Measurements from ENCODE around the gene TULP3. TPM values are rescaled to one million over a fixed set of nuclear protein-coding genes. Genes with fewer than 3 reads are reported as not detected.
A peak's percentile ranks its signal among the peaks of the same experiment; 100 is the strongest.

Gene TULP3, protein sequence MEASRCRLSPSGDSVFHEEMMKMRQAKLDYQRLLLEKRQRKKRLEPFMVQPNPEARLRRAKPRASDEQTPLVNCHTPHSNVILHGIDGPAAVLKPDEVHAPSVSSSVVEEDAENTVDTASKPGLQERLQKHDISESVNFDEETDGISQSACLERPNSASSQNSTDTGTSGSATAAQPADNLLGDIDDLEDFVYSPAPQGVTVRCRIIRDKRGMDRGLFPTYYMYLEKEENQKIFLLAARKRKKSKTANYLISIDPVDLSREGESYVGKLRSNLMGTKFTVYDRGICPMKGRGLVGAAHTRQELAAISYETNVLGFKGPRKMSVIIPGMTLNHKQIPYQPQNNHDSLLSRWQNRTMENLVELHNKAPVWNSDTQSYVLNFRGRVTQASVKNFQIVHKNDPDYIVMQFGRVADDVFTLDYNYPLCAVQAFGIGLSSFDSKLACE
- 18.7 TPM for polyA plus RNA-seq (2013, experiment 1 of 2)
- polyA plus RNA-seq (2013, experiment 2 of 2): 21.3 TPM

DNA sequence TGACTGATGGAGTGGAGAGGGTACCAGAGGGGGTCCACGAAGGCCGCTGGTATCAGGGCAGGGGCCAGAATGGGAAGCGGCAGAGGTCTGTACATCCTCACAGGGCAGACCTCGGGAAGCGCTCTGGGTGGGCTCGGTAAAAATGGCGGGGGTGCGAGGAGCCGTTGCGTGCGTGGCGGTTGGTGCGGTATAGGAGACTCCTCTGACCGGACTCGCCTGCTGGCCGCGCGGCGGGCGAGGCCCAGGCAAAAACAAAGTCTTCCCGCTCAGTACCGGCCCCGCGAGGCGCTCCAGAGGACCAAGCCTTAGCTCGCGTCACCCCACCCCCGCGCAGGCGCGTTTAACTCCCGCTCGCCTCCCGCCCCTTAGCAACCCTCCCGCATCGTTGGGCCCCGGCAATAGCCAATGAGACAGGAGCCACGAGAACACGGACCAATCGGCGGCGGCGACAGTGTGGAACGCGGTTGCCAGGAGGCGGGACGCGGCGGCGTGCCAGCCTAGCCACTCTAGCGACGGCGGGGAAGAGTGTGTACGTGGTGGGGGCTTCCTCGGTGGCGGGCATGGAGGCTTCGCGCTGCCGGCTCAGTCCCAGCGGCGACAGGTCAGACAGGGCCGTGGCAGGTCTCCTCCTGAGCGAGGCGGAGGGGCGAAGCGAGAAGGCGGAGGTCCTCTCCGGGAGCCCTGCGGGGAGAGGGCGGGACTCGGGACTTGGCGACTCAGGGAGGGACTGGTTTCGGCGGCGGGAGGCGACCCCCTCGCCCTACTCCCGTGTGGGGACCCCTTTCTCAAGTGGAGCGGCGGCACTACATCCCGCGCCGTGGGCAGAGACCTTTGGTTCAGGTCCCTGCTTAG is at the start of gene TULP3:
TSS of gene TULP3 (plus strand) at position 504 of the 852 bp plus-strand sequence. CDS start at position 561, 57 bp downstream.
- peaks cover 34% of the 10 kb centered on the region for H3K36me3 ChIP-seq (ENCODE audit: insufficient read depth, low read length)
- whole genome bisulfite sequencing: under 1% methylated on average over 83 of the region's 83 CpGs
- no peaks in the 10 kb centered on the region for H3K4me1 ChIP-seq (ENCODE audit: insufficient read depth, low read length)
- peak within 1 kb of the TSS; percentile 78 for H3K27ac ChIP-seq (ENCODE audit: low read depth, low read length)
- H3K27me3 ChIP-seq (ENCODE audit: insufficient read depth, low read length): no peaks in the 10 kb centered on the region
- no peaks in the 10 kb centered on the region for H3K9me3 ChIP-seq (ENCODE audit: insufficient read depth, low read depth, low read length)
- H3K9ac ChIP-seq (ENCODE audit: low read depth, low read length): peak within 1 kb of the TSS; percentile 74
- peak within 1 kb of the TSS; percentile 65 for H3K4me3 ChIP-seq (ENCODE audit: low read length)

DNA sequence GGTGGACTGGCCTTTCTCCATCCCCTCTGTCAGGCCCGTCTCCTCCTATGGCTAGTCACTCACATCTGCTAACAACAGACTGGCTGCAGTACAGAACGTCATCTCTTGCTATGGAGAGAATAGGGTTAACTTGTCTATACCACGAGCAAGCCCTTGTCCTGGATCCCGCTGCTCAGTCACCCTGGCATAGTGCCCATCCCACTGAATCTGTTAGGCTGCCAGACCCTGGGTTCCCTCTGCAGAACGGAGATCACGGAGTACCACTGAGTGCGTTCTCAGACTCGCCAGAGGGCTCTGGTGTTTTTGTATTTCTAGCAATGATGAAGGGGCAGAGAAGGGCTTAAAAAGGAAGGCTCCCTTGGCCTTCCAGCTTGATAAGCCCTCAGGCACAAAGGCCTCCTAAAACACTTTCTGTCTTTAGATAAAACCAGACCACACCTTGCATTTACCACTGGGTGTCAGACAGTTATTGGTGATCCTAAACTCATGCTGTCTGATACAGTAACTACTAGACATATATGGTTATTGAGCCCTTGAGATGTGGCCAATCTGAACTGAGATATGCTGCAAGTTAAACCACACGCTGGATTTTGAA is 49.5 kb upstream of the TULP3 start:
- Histone ChIP-seq H3K9me3 (ENCODE audit: insufficient read depth, low read depth, low read length) (no peaks in the 10 kb centered on the region), H3K9ac (ENCODE audit: low read depth, low read length) (no peak overlapping the region), H3K4me1 (ENCODE audit: insufficient read depth, low read length) (peaks cover 4% of the 10 kb centered on the region; the same call in 1 of the 2 replicates), H3K27me3 (ENCODE audit: insufficient read depth, low read length) (no peaks in the 10 kb centered on the region), H3K4me3 (ENCODE audit: low read length) (no peak overlapping the region), H3K27ac (ENCODE audit: low read depth, low read length) (no peak overlapping the region), H3K36me3 (ENCODE audit: insufficient read depth, low read length) (no peaks in the 10 kb centered on the region)
- WGBS: 81% methylated on average over 8 of the region's 9 CpGs

DNA sequence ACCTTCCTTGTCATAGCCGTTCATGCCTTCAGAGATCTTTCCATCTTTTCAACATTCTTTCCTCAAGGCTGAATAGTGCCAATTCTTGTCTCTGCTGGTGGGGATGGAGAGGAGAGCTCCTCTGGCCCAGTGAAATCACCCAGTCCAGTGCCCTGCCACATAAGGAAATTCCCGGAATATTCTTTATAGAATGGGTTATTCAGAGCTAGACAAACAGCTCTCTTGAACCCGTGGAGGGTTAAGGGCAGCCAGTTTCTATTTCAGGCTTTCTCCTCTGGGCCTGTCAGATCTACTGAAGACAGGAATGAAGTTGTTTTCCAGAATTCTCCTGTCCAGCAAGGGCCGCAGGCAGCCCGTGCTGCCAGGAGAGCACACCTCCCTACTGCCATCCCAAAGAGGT is 47.7 kb upstream of the TULP3 start:
- Histone ChIP-seq H3K27ac (ENCODE audit: low read depth, low read length) (no peak overlapping the region), H3K4me3 (ENCODE audit: low read length) (no peak overlapping the region)
- WGBS: 93% methylated on average over 5 of the region's 5 CpGs

DNA sequence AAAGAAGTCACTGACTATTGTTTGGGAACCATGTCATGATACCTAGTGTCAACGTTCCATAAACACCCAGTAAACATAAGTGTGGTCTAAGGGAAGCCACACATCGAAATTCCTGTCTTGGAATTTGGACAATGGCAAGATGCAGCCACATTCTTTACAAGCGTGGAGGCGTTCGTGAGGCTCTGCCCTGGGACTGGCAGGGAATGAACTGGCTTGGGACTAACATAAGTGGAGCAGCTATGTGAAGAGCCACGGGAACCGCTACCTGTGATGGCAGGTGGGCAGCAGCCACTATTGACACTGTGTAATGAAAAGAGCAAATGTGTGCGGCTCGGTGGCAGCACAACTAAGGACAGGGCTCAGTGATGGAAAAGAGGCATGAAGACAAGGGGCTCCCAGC is 45.9 kb upstream of the TULP3 start:
- H3K27me3 ChIP-seq (ENCODE audit: insufficient read depth, low read length): no peaks in the 10 kb centered on the region
- no peak overlapping the region for H3K4me3 ChIP-seq (ENCODE audit: low read length)
- WGBS: 91% methylated on average over 9 of the region's 9 CpGs
- peaks cover 10% of the 10 kb centered on the region; the same call in 1 of the 2 replicates for H3K4me1 ChIP-seq (ENCODE audit: insufficient read depth, low read length)
- no peaks in the 10 kb centered on the region for H3K9me3 ChIP-seq (ENCODE audit: insufficient read depth, low read depth, low read length)
- H3K9ac ChIP-seq (ENCODE audit: low read depth, low read length): no peak overlapping the region
- no peak overlapping the region for H3K27ac ChIP-seq (ENCODE audit: low read depth, low read length)
- no peaks in the 10 kb centered on the region for H3K36me3 ChIP-seq (ENCODE audit: insufficient read depth, low read length)

More for the DNA sequence above, 47.7 kb upstream of the TULP3 start:
- Histone ChIP-seq H3K27me3 (ENCODE audit: insufficient read depth, low read length) (no peaks in the 10 kb centered on the region), H3K36me3 (ENCODE audit: insufficient read depth, low read length) (no peaks in the 10 kb centered on the region), H3K9ac (ENCODE audit: low read depth, low read length) (no peak overlapping the region), H3K4me1 (ENCODE audit: insufficient read depth, low read length) (peaks cover 10% of the 10 kb centered on the region; the same call in 1 of the 2 replicates), H3K9me3 (ENCODE audit: insufficient read depth, low read depth, low read length) (no peaks in the 10 kb centered on the region)

DNA sequence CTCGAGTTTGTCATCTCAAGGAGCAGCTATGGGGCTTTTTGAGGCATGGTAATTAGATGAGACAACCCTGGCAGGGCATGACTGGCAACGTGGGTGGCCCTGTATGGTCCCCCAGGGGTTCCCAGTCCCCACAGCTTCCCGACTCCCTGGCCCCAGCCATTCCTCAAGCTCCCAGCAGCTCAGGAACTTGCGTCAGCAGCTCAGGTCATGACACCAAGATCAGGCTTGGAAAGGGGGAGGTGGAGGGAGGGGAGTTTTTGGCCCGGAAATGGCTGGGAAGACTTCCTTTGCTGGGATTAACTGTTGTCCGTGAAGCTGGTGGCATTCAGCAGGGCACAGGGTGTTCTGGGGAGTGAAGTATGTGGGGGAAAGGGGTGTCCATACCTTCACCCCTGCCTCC is 45.4 kb upstream of the TULP3 start:
- Histone ChIP-seq H3K27ac (ENCODE audit: low read depth, low read length) (no peak overlapping the region), H3K4me1 (ENCODE audit: insufficient read depth, low read length) (peaks cover 10% of the 10 kb centered on the region; the same call in 1 of the 2 replicates), H3K36me3 (ENCODE audit: insufficient read depth, low read length) (no peaks in the 10 kb centered on the region), H3K27me3 (ENCODE audit: insufficient read depth, low read length) (no peaks in the 10 kb centered on the region), H3K4me3 (ENCODE audit: low read length) (no peak overlapping the region), H3K9me3 (ENCODE audit: insufficient read depth, low read depth, low read length) (no peaks in the 10 kb centered on the region), H3K9ac (ENCODE audit: low read depth, low read length) (no peak overlapping the region)
- 46% methylated on average over 6 of the region's 6 CpGs for WGBS

DNA sequence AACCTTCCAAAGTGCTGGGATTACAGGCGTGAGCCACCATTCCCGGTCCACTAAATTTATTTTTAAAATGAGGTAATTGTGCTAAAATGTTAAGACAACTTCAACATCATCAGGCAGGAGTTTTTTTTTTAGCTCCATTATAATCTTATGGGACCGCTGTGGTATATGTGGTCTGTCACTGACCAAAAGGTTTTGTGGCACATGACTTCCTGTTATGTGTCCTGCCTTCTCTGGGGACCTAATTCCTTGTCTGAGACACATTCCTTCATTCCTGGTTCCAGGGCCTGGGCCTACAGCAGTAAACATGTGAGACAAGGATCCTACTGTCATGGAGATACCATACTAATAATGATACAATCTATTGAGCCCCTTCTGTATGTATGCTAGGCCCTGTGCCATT is 38.8 kb upstream of the TULP3 start:
- Histone ChIP-seq H3K9me3 (ENCODE audit: insufficient read depth, low read depth, low read length) (no peaks in the 10 kb centered on the region), H3K27me3 (ENCODE audit: insufficient read depth, low read length) (no peaks in the 10 kb centered on the region), H3K9ac (ENCODE audit: low read depth, low read length) (no peak overlapping the region), H3K27ac (ENCODE audit: low read depth, low read length) (no peak overlapping the region), H3K4me3 (ENCODE audit: low read length) (no peak overlapping the region), H3K4me1 (ENCODE audit: insufficient read depth, low read length) (no peaks in the 10 kb centered on the region), H3K36me3 (ENCODE audit: insufficient read depth, low read length) (no peaks in the 10 kb centered on the region)
- 92% methylated on average over 2 of the region's 3 CpGs for WGBS

DNA sequence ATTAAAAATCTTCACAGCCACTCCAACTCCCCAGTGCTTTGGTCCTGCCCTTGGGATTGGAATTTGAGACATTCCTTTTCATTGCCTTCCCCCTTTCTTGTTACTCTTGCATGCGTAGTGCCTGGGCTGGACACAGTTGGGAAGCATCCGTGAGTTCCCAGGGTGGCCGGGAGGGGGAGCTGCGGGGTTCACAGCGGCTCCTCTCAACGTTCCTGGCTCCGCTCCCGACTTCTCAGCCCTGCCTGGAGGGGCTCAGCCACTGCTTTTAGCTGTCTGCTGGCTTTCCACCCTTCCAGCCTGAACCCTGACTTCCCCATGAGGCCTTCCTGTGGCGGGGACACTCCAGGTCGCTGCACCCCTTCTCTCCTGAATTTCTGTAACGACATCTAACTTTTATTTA is 37.1 kb upstream of the TULP3 start:
- no peak overlapping the region for H3K9ac ChIP-seq (ENCODE audit: low read depth, low read length)
- H3K27ac ChIP-seq (ENCODE audit: low read depth, low read length): no peak overlapping the region
- H3K27me3 ChIP-seq (ENCODE audit: insufficient read depth, low read length): no peaks in the 10 kb centered on the region
- no peaks in the 10 kb centered on the region for H3K4me1 ChIP-seq (ENCODE audit: insufficient read depth, low read length)
- H3K9me3 ChIP-seq (ENCODE audit: insufficient read depth, low read depth, low read length): no peaks in the 10 kb centered on the region
- H3K4me3 ChIP-seq (ENCODE audit: low read length): no peak overlapping the region
- H3K36me3 ChIP-seq (ENCODE audit: insufficient read depth, low read length): peaks cover 10% of the 10 kb centered on the region
- 8% methylated on average over 10 of the region's 11 CpGs for WGBS

DNA sequence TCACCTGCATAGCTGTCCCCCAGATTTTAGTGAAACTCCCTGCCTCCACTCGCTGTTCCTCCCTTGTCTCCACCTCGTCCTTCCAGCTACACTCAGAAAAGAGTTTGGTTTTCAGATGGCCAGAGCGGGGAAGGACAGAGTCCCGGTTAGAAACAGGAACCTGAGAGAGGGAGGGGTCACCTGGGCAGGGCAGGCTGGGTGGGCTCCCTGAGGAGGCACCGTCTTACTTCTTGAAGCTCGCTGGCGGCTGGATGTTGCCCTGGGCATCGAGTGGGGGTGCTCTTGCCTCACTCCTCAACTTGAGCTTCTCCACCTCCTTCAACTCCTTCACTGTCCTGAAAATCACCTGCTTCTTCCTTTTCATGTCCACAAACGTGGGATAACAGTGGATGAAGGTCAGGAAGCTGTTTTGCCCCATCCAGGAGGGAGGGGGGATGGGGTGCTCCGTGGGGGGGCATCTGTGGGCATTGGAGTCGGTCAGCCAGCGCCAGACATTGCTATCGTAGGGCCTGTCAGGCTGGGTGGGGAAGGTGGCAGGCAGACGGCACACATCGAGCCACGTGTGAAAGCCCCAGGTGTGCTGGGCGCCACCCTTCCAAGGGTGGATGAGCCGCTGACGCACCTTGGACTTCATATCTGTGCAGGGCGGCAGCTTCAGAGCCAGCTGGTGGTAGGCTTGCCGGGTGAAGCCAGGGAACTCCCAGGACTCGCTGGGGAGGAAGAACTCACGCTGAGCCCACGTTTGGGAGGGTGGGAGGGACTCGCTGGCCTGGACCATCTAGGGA is 35.8 kb upstream of the TULP3 start:
- no peaks in the 10 kb centered on the region for H3K27me3 ChIP-seq (ENCODE audit: insufficient read depth, low read length)
- whole genome bisulfite sequencing: 83% methylated on average over 25 of the region's 25 CpGs
- no peak overlapping the region for H3K9ac ChIP-seq (ENCODE audit: low read depth, low read length)
- no peaks in the 10 kb centered on the region for H3K4me1 ChIP-seq (ENCODE audit: insufficient read depth, low read length)
- H3K27ac ChIP-seq (ENCODE audit: low read depth, low read length): no peak overlapping the region
- H3K9me3 ChIP-seq (ENCODE audit: insufficient read depth, low read depth, low read length): no peaks in the 10 kb centered on the region
- peaks cover 23% of the 10 kb centered on the region for H3K36me3 ChIP-seq (ENCODE audit: insufficient read depth, low read length)
- H3K4me3 ChIP-seq (ENCODE audit: low read length): no peak overlapping the region

DNA sequence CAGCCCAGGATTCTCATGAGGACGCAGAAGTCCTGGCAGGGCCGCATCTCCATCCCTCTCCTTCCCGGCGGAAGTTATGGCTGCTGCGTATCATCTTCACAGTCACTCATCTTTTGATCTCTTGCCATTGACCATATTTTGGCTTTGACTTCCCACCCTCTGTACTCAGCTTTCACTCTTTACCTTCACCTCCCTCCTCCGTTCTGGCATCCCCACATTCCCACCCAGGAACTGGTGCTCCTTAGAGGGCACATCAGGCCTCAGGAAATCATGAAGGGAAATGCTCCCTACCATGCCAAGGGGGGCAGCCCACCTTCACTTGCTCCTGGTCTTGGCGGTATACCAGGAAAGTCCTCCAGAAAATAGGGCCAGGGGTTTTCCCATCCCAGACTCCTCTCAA is 35.1 kb upstream of the TULP3 start:
- H3K36me3 ChIP-seq (ENCODE audit: insufficient read depth, low read length): peaks cover 29% of the 10 kb centered on the region
- WGBS: 91% methylated on average over 7 of the region's 7 CpGs
- no peaks in the 10 kb centered on the region for H3K4me1 ChIP-seq (ENCODE audit: insufficient read depth, low read length)
- no peaks in the 10 kb centered on the region for H3K27me3 ChIP-seq (ENCODE audit: insufficient read depth, low read length)
- no peaks in the 10 kb centered on the region for H3K9me3 ChIP-seq (ENCODE audit: insufficient read depth, low read depth, low read length)
- H3K27ac ChIP-seq (ENCODE audit: low read depth, low read length): no peak overlapping the region
- H3K4me3 ChIP-seq (ENCODE audit: low read length): no peak overlapping the region
- H3K9ac ChIP-seq (ENCODE audit: low read depth, low read length): no peak overlapping the region

DNA sequence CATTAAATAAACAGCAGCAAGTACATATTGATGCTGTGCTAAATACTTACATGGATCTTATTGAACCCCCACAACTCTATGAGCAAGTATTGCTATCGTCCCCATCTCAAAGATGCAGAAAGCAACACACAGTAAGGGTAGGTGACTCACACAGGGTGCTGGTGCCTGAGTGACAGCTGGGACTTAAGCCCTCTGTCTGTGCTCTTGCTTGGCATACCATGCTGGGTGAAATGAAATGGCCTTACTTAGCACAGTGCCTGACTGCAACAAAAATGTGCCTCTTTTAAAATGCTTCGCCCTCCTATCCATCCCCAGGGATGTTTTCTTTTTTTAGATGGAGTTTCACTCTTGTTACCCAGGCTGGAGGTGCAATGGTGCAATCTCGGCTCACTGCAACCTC is 34.6 kb upstream of the TULP3 start:
- WGBS: 90% methylated on average over 3 of the region's 3 CpGs
- peaks cover 30% of the 10 kb centered on the region for H3K36me3 ChIP-seq (ENCODE audit: insufficient read depth, low read length)
- H3K4me1 ChIP-seq (ENCODE audit: insufficient read depth, low read length): no peaks in the 10 kb centered on the region
- H3K4me3 ChIP-seq (ENCODE audit: low read length): no peak overlapping the region
- no peak overlapping the region for H3K27ac ChIP-seq (ENCODE audit: low read depth, low read length)
- H3K9me3 ChIP-seq (ENCODE audit: insufficient read depth, low read depth, low read length): no peaks in the 10 kb centered on the region
- H3K9ac ChIP-seq (ENCODE audit: low read depth, low read length): no peak overlapping the region
- no peaks in the 10 kb centered on the region for H3K27me3 ChIP-seq (ENCODE audit: insufficient read depth, low read length)
